Osteocyte (in vitro differentiated cells): Measurements from ENCODE around the gene SYDE2. TPM values are rescaled to one million over a fixed set of nuclear protein-coding genes. Genes with fewer than 3 reads are reported as not detected.

Experiments
- DNase-seq: peaks from one replicate; pipeline ENCODE4 v3.0.0; 2021; ENCODE audit warnings: mixed read lengths; ENCODE audit not compliant: unreplicated experiment; ENCODE audit errors: extremely low spot score
- H3K27ac Mint-ChIP-seq: one replicate; pipeline ENCODE4 v1.8.0; 2021; ENCODE audit warnings: mild to moderate bottlenecking, mixed read lengths; ENCODE audit not compliant: unreplicated experiment
- H3K27me3 Mint-ChIP-seq: one replicate; pipeline ENCODE4 v1.8.0; 2021; ENCODE audit warnings: mixed read lengths; ENCODE audit not compliant: unreplicated experiment
- H3K36me3 Mint-ChIP-seq: one replicate; pipeline ENCODE4 v1.8.0; 2021; ENCODE audit warnings: mixed read lengths; ENCODE audit not compliant: unreplicated experiment
- H3K4me1 Mint-ChIP-seq: one replicate; pipeline ENCODE4 v1.8.0; 2021; ENCODE audit warnings: mixed read lengths; ENCODE audit not compliant: unreplicated experiment
- H3K4me3 Mint-ChIP-seq: one replicate; pipeline ENCODE4 v1.8.0; 2021; ENCODE audit warnings: mild to moderate bottlenecking, moderate library complexity, mixed read lengths; ENCODE audit not compliant: unreplicated experiment
- H3K9me3 Mint-ChIP-seq: one replicate; pipeline ENCODE4 v1.8.0; 2021; ENCODE audit warnings: mixed read lengths; ENCODE audit not compliant: unreplicated experiment
- CTCF ChIP-seq: fragments of 200-600 bp; sonication (generic); IDR thresholded peaks from 2 replicates; pipeline ENCODE4 v1.5.0; 2021; ENCODE audit warnings: antibody characterized with exemption, mild to moderate bottlenecking, moderate library complexity
- total RNA-seq: library from RNA; stranded (reverse); gene quantifications from 2 replicates; pipeline ENCODE4 v1.2.1, GENCODE V29; 2021

The SYDE2 gene
- total RNA-seq, 1 donor from 2014 or later: 6.3 TPM

DNA sequence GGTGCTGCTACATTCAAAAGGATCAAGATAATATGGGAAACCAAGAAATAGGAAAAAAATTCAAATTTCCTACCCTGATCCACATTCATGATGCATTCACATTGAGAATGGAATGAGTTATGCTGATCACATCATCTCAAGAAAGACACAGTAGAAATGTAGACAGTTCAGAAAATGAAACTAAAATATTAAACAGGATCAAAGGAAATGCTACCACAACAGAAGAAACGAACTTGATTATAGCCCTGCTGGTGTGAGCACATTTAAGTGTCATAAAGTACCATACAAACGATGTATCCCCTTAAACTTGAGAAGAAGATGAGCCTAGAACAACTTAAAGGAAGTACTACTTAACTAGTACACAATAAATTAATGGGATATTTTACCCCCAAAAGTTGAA is 21.3 kb downstream of the SYDE2 start:
- DNase-seq: no peak
- Mint-ChIP-seq H3K27me3 (no peaks in the 10 kb centered on the region), H3K4me1 (peaks cover 2% of the 10 kb centered on the region), H3K9me3 (no peaks in the 10 kb centered on the region), H3K27ac (no peak overlapping the region), H3K4me3 (no peak overlapping the region), H3K36me3 (peaks cover 17% of the 10 kb centered on the region)
- TF ChIP-seq CTCF: no peak

- peaks cover 2% of the 10 kb centered on the region for H3K4me1 Mint-ChIP-seq
- no peak for DNase-seq
- H3K27me3 Mint-ChIP-seq: no peaks in the 10 kb centered on the region
- H3K27ac Mint-ChIP-seq: no peak overlapping the region
- H3K9me3 Mint-ChIP-seq: no peaks in the 10 kb centered on the region
- TF ChIP-seq CTCF: no peak
- H3K4me3 Mint-ChIP-seq: no peak overlapping the region
- peaks cover 17% of the 10 kb centered on the region for H3K36me3 Mint-ChIP-seq
Measured at GRCh38 chr1:85178396-85178795, 22.4 kb downstream of the SYDE2 start.

GRCh38 chr1:85174503-85174902 is 26.3 kb downstream of the SYDE2 start:
- peaks cover 7% of the 10 kb centered on the region for H3K36me3 Mint-ChIP-seq
- no peaks in the 10 kb centered on the region for H3K27me3 Mint-ChIP-seq
- no peak overlapping the region for H3K27ac Mint-ChIP-seq
- no peak overlapping the region for H3K4me3 Mint-ChIP-seq
- peaks cover under 1% of the 10 kb centered on the region for H3K4me1 Mint-ChIP-seq
- TF ChIP-seq CTCF: no peak
- DNase-seq: no peak
- no peaks in the 10 kb centered on the region for H3K9me3 Mint-ChIP-seq

DNA sequence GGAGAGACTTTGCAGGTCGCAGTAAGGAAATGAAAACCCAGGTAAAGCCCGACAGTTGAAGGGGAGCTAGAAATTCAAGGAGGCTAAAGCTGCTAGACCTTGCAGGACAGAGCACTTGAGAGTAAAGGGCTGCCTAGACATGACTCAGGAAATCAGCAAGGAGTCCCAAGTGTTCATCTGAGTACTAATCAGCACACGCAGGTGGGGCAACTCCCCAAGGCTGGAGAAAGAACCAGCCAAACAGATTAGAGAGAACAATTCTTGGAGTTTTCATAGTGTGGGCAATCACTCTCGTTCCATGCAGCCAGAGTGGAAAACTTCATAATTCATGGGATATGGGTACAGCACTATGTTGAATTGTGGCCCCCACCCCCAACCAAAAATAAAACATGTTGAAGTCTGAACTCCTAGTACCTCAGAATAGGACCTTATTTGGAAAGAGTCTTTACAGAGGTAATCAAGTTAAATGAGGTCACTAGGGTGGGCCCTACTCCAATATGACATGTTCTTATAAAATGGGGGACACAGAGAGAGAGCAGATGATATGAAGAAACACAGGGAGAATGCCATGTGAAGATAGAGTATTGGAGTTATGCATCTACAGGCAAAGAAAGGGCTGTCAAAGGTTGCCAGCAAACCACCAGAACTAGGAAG is 28.0 kb downstream of the SYDE2 start:
- no peaks in the 10 kb centered on the region for H3K27me3 Mint-ChIP-seq
- no peaks in the 10 kb centered on the region for H3K9me3 Mint-ChIP-seq
- DNase-seq: no peak
- H3K27ac Mint-ChIP-seq: no peak overlapping the region
- H3K4me1 Mint-ChIP-seq: no peaks in the 10 kb centered on the region
- no peak for TF ChIP-seq CTCF
- peaks cover 7% of the 10 kb centered on the region for H3K36me3 Mint-ChIP-seq
- H3K4me3 Mint-ChIP-seq: no peak overlapping the region

DNA sequence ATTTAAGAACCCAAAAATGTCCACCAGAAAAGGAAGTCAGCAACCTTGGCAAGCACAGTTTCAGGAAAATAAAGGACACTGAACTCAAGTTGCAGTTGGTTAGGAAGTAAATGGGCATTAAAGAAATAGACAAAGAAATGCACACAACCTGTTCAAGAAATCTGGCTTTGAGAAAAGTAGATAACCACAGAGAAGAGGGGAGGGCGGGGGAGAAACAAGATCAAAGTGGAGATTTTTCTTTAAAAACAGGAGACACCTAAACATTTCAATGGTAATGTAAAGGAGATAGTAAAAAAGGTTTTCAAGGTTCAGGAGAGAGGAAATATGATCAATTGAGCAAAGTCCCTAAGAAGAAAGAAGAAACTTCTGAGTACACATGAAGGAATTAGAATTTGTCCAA is 29.1 kb downstream of the SYDE2 start:
- H3K27me3 Mint-ChIP-seq: no peaks in the 10 kb centered on the region
- no peaks in the 10 kb centered on the region for H3K9me3 Mint-ChIP-seq
- DNase-seq: no peak
- H3K4me1 Mint-ChIP-seq: no peaks in the 10 kb centered on the region
- peaks cover 4% of the 10 kb centered on the region for H3K36me3 Mint-ChIP-seq
- TF ChIP-seq CTCF: no peak
- H3K27ac Mint-ChIP-seq: no peak overlapping the region
- no peak overlapping the region for H3K4me3 Mint-ChIP-seq
